Smooth muscle cell of trachea (primary cell): Measurements from ENCODE around the gene HECTD4. TPM values are rescaled to one million over a fixed set of nuclear protein-coding genes. Genes with fewer than 3 reads are reported as not detected.

Source experiments
- total RNA-seq: library from RNA; depleted of rRNA; stranded (reverse); fragments of >200 nt; gene quantifications from 2 replicates; pipeline ENCODE4 v1.2.1, GENCODE V29; 2014

Gene HECTD4, protein sequence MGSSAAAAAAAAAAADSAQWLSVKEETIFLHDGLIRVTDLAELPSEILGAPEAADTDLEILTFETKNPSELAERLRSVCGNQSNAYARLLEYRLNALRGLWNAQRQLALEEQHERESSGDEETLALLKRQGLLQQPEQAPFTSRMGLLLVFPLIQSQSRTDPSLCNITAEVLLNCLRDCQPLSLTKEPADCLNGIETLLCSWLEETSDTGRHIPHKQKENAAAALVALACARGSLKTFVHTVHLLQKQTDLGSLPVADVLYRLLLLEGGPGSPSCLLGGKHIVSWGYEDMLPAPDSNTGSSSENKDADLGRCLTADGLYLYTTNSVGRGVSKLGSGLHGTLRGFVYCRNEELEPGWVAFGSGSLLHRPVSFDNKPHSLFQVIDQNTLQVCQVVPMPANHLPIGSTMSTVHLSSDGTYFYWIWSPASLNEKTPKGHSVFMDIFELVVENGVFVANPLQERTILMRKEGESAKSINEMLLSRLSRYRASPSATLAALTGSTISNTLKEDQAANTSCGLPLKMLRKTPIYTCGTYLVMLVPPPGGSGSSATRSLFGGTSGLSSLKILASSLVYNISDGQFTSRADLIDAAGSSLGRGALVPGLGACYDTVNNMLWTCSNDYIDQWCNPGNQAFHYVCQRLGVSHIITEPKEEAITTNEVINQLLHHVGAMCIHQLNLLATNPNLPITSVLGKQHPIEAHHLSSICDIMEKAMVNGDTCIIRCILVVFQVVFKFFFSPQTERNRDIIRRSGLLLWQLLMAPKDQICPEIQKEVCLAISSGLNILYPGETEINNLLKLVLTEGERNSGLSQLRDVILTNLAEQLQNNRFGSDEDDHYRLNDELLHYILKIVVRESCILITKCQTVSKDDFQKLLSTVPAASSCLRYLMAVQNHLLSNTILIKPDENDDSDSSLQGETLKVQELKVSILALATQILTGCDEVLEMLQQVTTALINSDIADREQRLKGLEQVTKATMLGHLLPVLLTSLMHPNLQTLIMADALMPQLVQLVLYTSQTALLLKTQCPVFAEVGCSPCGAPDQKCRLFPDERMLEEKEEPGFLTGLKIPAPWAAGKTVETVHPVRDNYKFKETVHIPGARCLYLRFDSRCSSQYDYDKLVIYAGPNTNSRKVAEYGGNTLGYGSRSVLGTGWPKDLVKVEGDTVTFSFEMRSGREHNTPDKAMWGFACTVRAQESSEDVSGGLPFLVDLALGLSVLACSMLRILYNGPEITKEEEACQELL (N-terminal part only)
- 28.1 and 30.8 TPM in 2 replicates for total RNA-seq

GRCh38 chr12:112381883-112382796, at the start of gene HECTD4:
Gene HECTD4 (minus strand): TSS chr12:112382431. CDS start chr12:112382128, 303 bp downstream.

GRCh38 chr12:112418608-112419296, 36.5 kb upstream of the HECTD4 start, which contains the start of gene PTPN11:
Gene PTPN11 (plus strand): TSS chr12:112418947. CDS start chr12:112419112, 165 bp downstream.

DNA sequence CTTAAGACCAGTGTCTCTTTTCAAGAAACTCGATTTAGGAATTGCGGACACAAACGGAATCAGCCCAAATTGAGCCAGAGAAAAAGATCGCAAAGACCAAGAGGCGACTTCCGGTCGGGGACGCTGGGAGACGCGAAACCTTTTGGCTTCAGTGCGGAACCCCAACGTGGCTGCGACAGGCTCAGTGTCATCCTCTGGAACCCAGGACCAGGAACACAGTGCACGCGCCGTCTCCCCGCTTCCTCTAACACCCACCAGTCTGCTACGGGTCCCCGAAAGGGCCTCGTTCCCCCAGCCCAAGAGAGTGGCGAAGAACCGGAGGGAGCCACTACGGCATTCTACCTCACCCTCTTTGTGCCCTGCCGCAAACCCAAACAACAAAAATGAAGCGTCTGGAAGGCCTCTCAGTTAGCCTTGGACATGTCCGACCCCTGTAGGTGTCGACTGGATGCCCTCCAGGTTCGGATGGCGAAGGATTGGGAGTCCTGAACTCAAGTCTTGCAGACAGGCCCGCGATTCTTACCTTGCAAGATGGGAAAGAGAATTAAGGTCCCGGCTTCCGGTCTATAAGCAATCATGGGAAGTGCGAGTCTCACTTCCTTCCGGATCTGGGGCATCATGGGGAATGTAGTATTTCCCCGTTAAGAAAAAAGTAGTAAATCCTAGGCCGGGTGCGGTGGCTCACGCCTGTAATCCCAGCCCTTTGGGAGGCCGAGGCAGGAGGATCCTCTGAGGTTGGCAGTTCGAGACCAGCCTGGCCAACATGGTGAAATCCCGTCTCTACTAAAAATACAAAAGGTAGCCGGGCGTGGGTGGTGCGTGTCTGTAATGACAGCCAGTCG, 27.1 kb upstream of the HECTD4 start, which contains the start of gene RPL6:
TSS of gene RPL6 (minus strand) at position 542 of the 842 bp plus-strand sequence. CDS start 949 bp downstream, outside the sequence.

DNA sequence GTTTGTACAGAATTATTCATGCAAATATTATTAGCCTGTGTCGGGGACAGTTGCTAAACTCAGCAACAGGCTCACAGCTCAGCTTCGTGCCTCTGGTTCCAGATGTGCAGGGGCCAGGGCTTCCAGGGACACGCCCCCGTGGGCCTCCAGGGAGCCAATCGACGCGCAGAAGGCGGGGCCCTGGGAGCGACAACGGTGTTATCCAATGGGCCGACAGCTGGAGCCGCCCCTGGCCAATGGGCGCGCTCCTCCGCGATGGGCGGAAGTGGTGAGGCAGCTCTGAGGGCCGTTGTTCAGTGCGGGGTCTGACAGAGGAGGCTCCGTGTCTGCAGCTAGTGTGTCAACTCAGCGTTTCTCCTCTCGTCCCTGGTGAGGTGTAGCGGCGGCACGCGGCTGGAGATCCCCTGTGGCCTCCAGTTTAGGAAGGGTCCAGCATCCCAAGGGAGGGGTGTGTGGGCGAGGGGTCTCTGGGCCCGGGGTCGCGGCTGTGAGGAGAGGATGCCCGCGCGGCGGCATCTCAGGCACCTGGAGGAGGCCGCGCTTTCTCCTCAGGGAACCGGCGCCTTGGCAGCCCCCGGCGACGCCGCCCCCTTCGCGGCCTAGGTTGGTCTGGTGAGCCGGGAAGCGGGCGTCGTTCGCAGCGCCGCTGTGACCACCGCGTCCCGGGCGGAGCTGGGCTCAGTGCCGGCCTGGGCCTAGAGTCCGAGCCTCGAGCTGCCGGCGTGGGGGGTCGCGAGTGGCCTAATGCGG, 256.8 kb downstream of the HECTD4 start, which contains the start of gene TRAFD1:
TSS of gene TRAFD1 (plus strand) at position 311 of the 750 bp plus-strand sequence. CDS start 4,963 bp downstream, outside the sequence.

Other genes with a start within 250 kb of the HECTD4 start
- 1,016 and 1,534 TPM in 2 replicates for gene RPL6, start 27.2 kb upstream of the HECTD4 start, total RNA-seq
- 119 and 127 TPM in 2 replicates for gene PTPN11, start 36.5 kb upstream of the HECTD4 start, total RNA-seq